Mammary microvascular endothelial cell (primary cell): ENCODE data around the gene ARHGEF33. TPM values are rescaled to one million over a fixed set of nuclear protein-coding genes. Genes with fewer than 3 reads are reported as not detected.

Experiments
- total RNA-seq: library from RNA; depleted of rRNA; stranded (reverse); fragments of >200 nt; gene quantifications from 2 replicates; pipeline ENCODE4 v1.2.3, GENCODE V29; 2015

ARHGEF33 gene
- total RNA-seq, result 0.07 TPM in 1 of 2 replicates, not detected in the other

GRCh38 chr2:38889575-38889974, at the start of gene ARHGEF33:
ARHGEF33 (plus strand) TSS chr2:38889875; CDS start chr2:38919448, 29,573 bp downstream.

DNA sequence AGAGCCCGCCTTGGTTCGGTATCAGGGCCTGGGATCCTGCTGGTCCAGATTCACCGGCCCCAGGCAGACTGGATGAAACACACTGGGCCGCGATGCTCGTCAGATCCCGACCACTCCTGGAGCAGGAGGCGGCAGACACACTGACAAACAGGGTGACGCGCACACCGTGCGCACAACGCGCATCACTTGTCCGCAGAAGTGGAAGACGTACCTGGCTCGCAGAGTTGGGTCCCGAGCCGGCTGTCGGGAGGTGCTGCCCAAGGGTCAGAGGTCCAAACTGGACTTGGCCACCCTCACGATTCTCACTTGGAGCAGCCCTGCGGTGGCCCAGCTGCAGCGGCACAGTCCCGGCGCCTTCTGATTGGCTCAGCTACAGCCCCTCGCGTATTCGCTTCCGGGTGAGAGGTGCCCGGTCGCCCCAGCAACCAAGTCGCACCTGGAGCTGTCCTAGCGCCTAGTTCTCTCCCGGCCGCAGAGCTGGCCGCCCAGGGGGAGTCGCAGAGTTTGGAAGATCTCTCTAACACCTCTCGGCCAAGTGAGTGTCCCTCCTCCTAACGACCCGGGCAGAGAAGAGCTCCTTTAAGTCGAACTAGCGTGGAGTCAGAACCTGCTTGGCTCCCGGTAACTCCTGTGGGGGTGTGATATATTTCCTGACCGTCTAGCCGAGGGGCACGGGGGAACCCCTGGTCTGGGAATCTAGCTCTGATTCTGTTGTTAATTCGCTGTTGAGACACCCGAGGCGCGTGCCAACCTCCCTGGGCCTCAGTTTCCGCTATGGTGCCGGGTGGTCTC, 13.9 kb upstream of the ARHGEF33 start, which contains the start of the genes DHX57 and MORN2:
Gene DHX57, minus strand, starts transcription at position 359 of the 792 bp plus-strand sequence. CDS start 7,529 bp downstream, outside the sequence.
Gene MORN2, plus strand, starts transcription at position 401 of the 792 bp plus-strand sequence.

Other genes starting within 250 kb of the ARHGEF33 start
- gene GALM, start 223.8 kb upstream of the ARHGEF33 start, total RNA-seq, result 4.1 and 6.2 TPM in 2 replicates
- gene SRSF7, start 138.5 kb upstream of the ARHGEF33 start, total RNA-seq, result 109 and 124 TPM in 2 replicates
- 7.9 and 13.6 TPM in 2 replicates for gene GEMIN6, start 111.7 kb upstream of the ARHGEF33 start, total RNA-seq
- gene DHX57, start 13.9 kb upstream of the ARHGEF33 start, total RNA-seq, result 13.1 and 14.3 TPM in 2 replicates
- gene MORN2, start 13.9 kb upstream of the ARHGEF33 start, total RNA-seq, result 8.1 and 11.4 TPM in 2 replicates
- 9.1 and 11.0 TPM in 2 replicates for gene SOS1, start 231.2 kb downstream of the ARHGEF33 start, total RNA-seq